Measurements from ENCODE around the gene NFE2L2. TPM values are rescaled to one million over a fixed set of nuclear protein-coding genes. Genes with fewer than 3 reads are reported as not detected.

The NFE2L2 gene
- total and polyA plus RNA-seq, 2 donors (not counting 3 experiments of a cell fraction or from before 2014, with no cell fraction given): 57.1 to 66.2 TPM

DNA sequence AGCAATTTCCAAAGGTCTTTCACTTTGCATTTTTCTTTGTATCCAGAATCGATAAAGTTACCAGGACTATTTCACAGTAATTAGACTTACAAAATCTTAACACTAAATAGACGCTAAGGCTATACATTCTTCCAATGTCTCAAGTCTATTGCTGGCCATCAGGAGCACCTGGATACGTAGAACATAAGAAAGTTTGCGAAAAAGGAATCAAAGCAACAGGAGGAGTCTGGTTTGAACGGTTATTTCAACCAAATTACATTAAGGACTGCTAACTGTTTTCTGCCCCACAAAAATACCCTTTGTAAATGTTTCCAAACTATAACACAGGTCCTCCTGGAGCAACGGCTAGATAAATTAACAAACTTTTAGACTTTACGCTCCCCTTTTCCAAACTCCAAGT lies 53.4 kb downstream of the NFE2L2 start:
- Histone ChIP-seq H3K4me1 (ENCODE audit: control insufficient read depth, extremely low read depth, insufficient read depth, low read length) (peaks cover 30% of the 10 kb centered on the region), H3K36me3 (ENCODE audit: control insufficient read depth in 2 of 2, extremely low read depth in 1 of 2, insufficient read depth in 2 of 2, low read length in 2 of 2) (peaks cover 2 to 10% of the 10 kb centered on the region in 2 experiments), H4K20me1 (replicated peaks; ENCODE audit: control insufficient read depth, extremely low read depth, insufficient read depth, low read length) (peaks cover 18% of the 10 kb centered on the region), H3K27me3 (ENCODE audit: control insufficient read depth in 2 of 2, insufficient read depth in 2 of 2, low read length in 2 of 2) (no peaks in the 10 kb centered on the region), H3K4me3 (replicated peaks in 1 of 3; ENCODE audit: insufficient read depth in 1 of 3, low read depth in 1 of 3, low read length in 3 of 3) (peak overlapping the region; percentile 41 to 90 (median 59)), H3K9ac (replicated peaks; ENCODE audit: extremely low read depth, insufficient read depth, low read length) (peak overlapping the region; percentile 100), H2AFZ (ENCODE audit: low read depth, low read length) (peak overlapping the region; percentile 9), H3K79me2 (ENCODE audit: control insufficient read depth, insufficient read depth, low read length) (peaks cover 42% of the 10 kb centered on the region), H3K4me2 (ENCODE audit: insufficient read depth, low read length) (peak overlapping the region; percentile 96), H3K9me1 (replicated peaks; ENCODE audit: control insufficient read depth, extremely low read depth, insufficient read depth, low read length) (no peaks in the 10 kb centered on the region), H3K27ac (ENCODE audit: insufficient read depth, low read depth, low read length) (peak overlapping the region; percentile 100), H3K9me3 (replicated peaks; ENCODE audit: control insufficient read depth, insufficient read depth, low read length) (no peaks in the 10 kb centered on the region)
- ChIA-PET POLR2A (interaction anchor here (0.5 to 1.7 kb wide), 3 partner anchors 46 to 62 kb away, joined by 4 to 12 read pairs (median 6); partner anchors contain the start of gene NFE2L2), CTCF (interaction anchor here (1.0 to 5.0 kb wide), 5 partner anchors 10 to 62 kb away, joined by 3 to 44 read pairs (median 6); no protein-coding TSS in a partner anchor)
- DNase-seq (ENCODE audit: low read depth, low spot score): no peak
- no peak for TF ChIP-seq MYC (IDR thresholded peaks at IDR 0.05; ENCODE audit: low read depth, low read length)
- TF ChIP-seq MAX (IDR thresholded peaks at IDR 0.05; ENCODE audit: insufficient read depth, insufficient read length): no peak
- no peak for TF ChIP-seq EZH2 (IDR thresholded peaks at IDR 0.05; ENCODE audit: borderline replicate concordance, low read depth, low read length, severe bottlenecking)
- no peak for TF ChIP-seq GATA2 (IDR thresholded peaks at IDR 0.05; ENCODE audit: insufficient read depth, insufficient read length, low read depth, low read length)
- no peak for TF ChIP-seq POLR2AphosphoS5 (IDR thresholded peaks at IDR 0.05; ENCODE audit: insufficient read depth, low read depth, low read length)
- no peak for TF ChIP-seq CTCF (IDR thresholded peaks at IDR 0.05; ENCODE audit: extremely low read depth in 1 of 2, insufficient read depth in 1 of 2, low read depth in 1 of 2, low read length in 2 of 2)
- TF ChIP-seq POLR2A (IDR thresholded peaks at IDR 0.05; ENCODE audit: low read depth, low read length): no peak
- no peak for TF ChIP-seq JUN (IDR thresholded peaks at IDR 0.05; ENCODE audit: borderline replicate concordance, insufficient read depth, insufficient read length, low read depth)
- no peak for TF ChIP-seq FOS (IDR thresholded peaks at IDR 0.05; ENCODE audit: borderline replicate concordance, insufficient read depth, low read length)
- dilution Hi-C loops (cut with MboI; ENCODE audit: extremely low pct_ligation_motif_present, low sequenced_read_pairs): no loop called here
- no peak for FAIRE-seq
- no TSS peak for BruUV-seq (replicated peaks)
- intact Hi-C loops (cut with micrococcal nuclease): loop anchor here (5.0 kb wide), 2 partner anchors 206 to 546 kb away; no protein-coding TSS in a partner anchor
